ENCODE data around the gene ABCD2. TPM values are rescaled to one million over a fixed set of nuclear protein-coding genes. Genes with fewer than 3 reads are reported as not detected.
"Not testable (repeated sequence)": the region's sequence is repeated elsewhere in the genome, so short reads cannot be mapped to it uniquely, and the experiment has no call there.

Gene ABCD2
- total and polyA plus RNA-seq, 2 donors: 1.4 to 5.1 TPM

- H3K4me3 ChIP-seq (ENCODE audit: low read depth, low read length): no peak overlapping the region
- no peak for DNase-seq (ENCODE audit: extremely low spot score)
- no peaks in the 10 kb centered on the region for H3K4me1 ChIP-seq (ENCODE audit: insufficient read depth)
- H3K27ac ChIP-seq (ENCODE audit: low read depth): no peak overlapping the region
- no peaks in the 10 kb centered on the region for H3K36me3 ChIP-seq (ENCODE audit: insufficient read depth)
Observed at GRCh38 chr12:39603065-39603464, 16.5 kb downstream of the ABCD2 start.

- not testable (repeated sequence) for H3K4me3 ChIP-seq (ENCODE audit: low read depth, low read length); H3K36me3 ChIP-seq (ENCODE audit: insufficient read depth); H3K4me1 ChIP-seq (ENCODE audit: insufficient read depth); H3K27ac ChIP-seq (ENCODE audit: low read depth); DNase-seq (ENCODE audit: extremely low spot score)
- 96% methylated on average over 3 of the region's 3 CpGs for WGBS
Observed at GRCh38 chr12:39601951-39602350, 17.7 kb downstream of the ABCD2 start.

GRCh38 chr12:39595928-39596327 is 23.7 kb downstream of the ABCD2 start:
- DNase-seq (ENCODE audit: extremely low spot score): no peak
- WGBS: 68% methylated on average over 2 of the region's 2 CpGs
- no peaks in the 10 kb centered on the region for H3K36me3 ChIP-seq (ENCODE audit: insufficient read depth)
- H3K27ac ChIP-seq (ENCODE audit: low read depth): no peak overlapping the region
- no peaks in the 10 kb centered on the region for H3K4me1 ChIP-seq (ENCODE audit: insufficient read depth)
- H3K4me3 ChIP-seq (ENCODE audit: low read depth, low read length): no peak overlapping the region

- DNase-seq (ENCODE audit: extremely low spot score): no peak
- H3K27ac ChIP-seq (ENCODE audit: low read depth): no peak overlapping the region
- no peaks in the 10 kb centered on the region for H3K36me3 ChIP-seq (ENCODE audit: insufficient read depth)
- H3K4me3 ChIP-seq (ENCODE audit: low read depth, low read length): no peak overlapping the region
- H3K4me1 ChIP-seq (ENCODE audit: insufficient read depth): no peaks in the 10 kb centered on the region
Observed at GRCh38 chr12:39592295-39592694, 27.3 kb downstream of the ABCD2 start.

- Histone ChIP-seq H3K36me3 (ENCODE audit: insufficient read depth) (peaks cover 2% of the 10 kb centered on the region), H3K4me3 (ENCODE audit: low read depth, low read length) (no peak overlapping the region), H3K27ac (ENCODE audit: low read depth) (no peak overlapping the region), H3K4me1 (ENCODE audit: insufficient read depth) (no peaks in the 10 kb centered on the region)
- WGBS: 71% methylated on average over 9 of the region's 9 CpGs
- DNase-seq (ENCODE audit: extremely low spot score): no peak
Observed at GRCh38 chr12:39588348-39588747, 31.3 kb downstream of the ABCD2 start.

GRCh38 chr12:39587225-39587624 is 32.4 kb downstream of the ABCD2 start:
- Histone ChIP-seq H3K36me3 (ENCODE audit: insufficient read depth) (peaks cover 2% of the 10 kb centered on the region), H3K4me1 (ENCODE audit: insufficient read depth) (no peaks in the 10 kb centered on the region), H3K27ac (ENCODE audit: low read depth) (no peak overlapping the region), H3K4me3 (ENCODE audit: low read depth, low read length) (no peak overlapping the region)
- no peak for DNase-seq (ENCODE audit: extremely low spot score)
- WGBS: 54% methylated on average over 3 of the region's 3 CpGs

GRCh38 chr12:39586816-39587215 is 32.8 kb downstream of the ABCD2 start:
- WGBS: 78% methylated on average over 1 of the region's 1 CpG
- no peak overlapping the region for H3K4me3 ChIP-seq (ENCODE audit: low read depth, low read length)
- no peaks in the 10 kb centered on the region for H3K4me1 ChIP-seq (ENCODE audit: insufficient read depth)
- H3K27ac ChIP-seq (ENCODE audit: low read depth): no peak overlapping the region
- no peak for DNase-seq (ENCODE audit: extremely low spot score)
- H3K36me3 ChIP-seq (ENCODE audit: insufficient read depth): peaks cover 2% of the 10 kb centered on the region

- Histone ChIP-seq H3K27ac (ENCODE audit: low read depth) (no peak overlapping the region), H3K4me3 (ENCODE audit: low read depth, low read length) (no peak overlapping the region), H3K36me3 (ENCODE audit: insufficient read depth) (peaks cover 2% of the 10 kb centered on the region), H3K4me1 (ENCODE audit: insufficient read depth) (no peaks in the 10 kb centered on the region)
- WGBS: 29% methylated on average over 3 of the region's 3 CpGs
- no peak for DNase-seq (ENCODE audit: extremely low spot score)
Observed at GRCh38 chr12:39581592-39581991, 38.0 kb downstream of the ABCD2 start.

- Histone ChIP-seq H3K36me3 (ENCODE audit: insufficient read depth) (no peaks in the 10 kb centered on the region), H3K4me1 (ENCODE audit: insufficient read depth) (no peaks in the 10 kb centered on the region), H3K27ac (ENCODE audit: low read depth) (no peak overlapping the region), H3K4me3 (ENCODE audit: low read depth, low read length) (no peak overlapping the region)
- no peak for DNase-seq (ENCODE audit: extremely low spot score)
- WGBS: 54% methylated on average over 1 of the region's 1 CpG
Observed at GRCh38 chr12:39575498-39575875, 44.1 kb downstream of the ABCD2 start.

- H3K36me3 ChIP-seq (ENCODE audit: insufficient read depth): no peaks in the 10 kb centered on the region
- no peaks in the 10 kb centered on the region for H3K4me1 ChIP-seq (ENCODE audit: insufficient read depth)
- DNase-seq (ENCODE audit: extremely low spot score): no peak
- H3K4me3 ChIP-seq (ENCODE audit: low read depth, low read length): no peak overlapping the region
- no peak overlapping the region for H3K27ac ChIP-seq (ENCODE audit: low read depth)
- WGBS: 69% methylated on average over 4 of the region's 4 CpGs
Observed at GRCh38 chr12:39574785-39575497, 44.7 kb downstream of the ABCD2 start.

- H3K4me3 ChIP-seq (ENCODE audit: low read depth, low read length): no peak overlapping the region
- no peaks in the 10 kb centered on the region for H3K4me1 ChIP-seq (ENCODE audit: insufficient read depth)
- DNase-seq (ENCODE audit: extremely low spot score): no peak
- 93% methylated on average over 1 of the region's 1 CpG for WGBS
- H3K27ac ChIP-seq (ENCODE audit: low read depth): no peak overlapping the region
- H3K36me3 ChIP-seq (ENCODE audit: insufficient read depth): no peaks in the 10 kb centered on the region
Observed at GRCh38 chr12:39574378-39574777, 45.2 kb downstream of the ABCD2 start.

GRCh38 chr12:39573971-39574370 is 45.6 kb downstream of the ABCD2 start:
- no peak for DNase-seq (ENCODE audit: extremely low spot score)
- no peaks in the 10 kb centered on the region for H3K4me1 ChIP-seq (ENCODE audit: insufficient read depth)
- no peak overlapping the region for H3K27ac ChIP-seq (ENCODE audit: low read depth)
- WGBS: 80% methylated on average over 2 of the region's 2 CpGs
- no peaks in the 10 kb centered on the region for H3K36me3 ChIP-seq (ENCODE audit: insufficient read depth)
- no peak overlapping the region for H3K4me3 ChIP-seq (ENCODE audit: low read depth, low read length)

GRCh38 chr12:39572551-39572950 is 47.1 kb downstream of the ABCD2 start:
- Histone ChIP-seq H3K36me3 (ENCODE audit: insufficient read depth) (no peaks in the 10 kb centered on the region), H3K4me3 (ENCODE audit: low read depth, low read length) (no peak overlapping the region), H3K27ac (ENCODE audit: low read depth) (no peak overlapping the region), H3K4me1 (ENCODE audit: insufficient read depth) (no peaks in the 10 kb centered on the region)
- no peak for DNase-seq (ENCODE audit: extremely low spot score)

- no peaks in the 10 kb centered on the region for H3K4me1 ChIP-seq (ENCODE audit: insufficient read depth)
- no peak overlapping the region for H3K27ac ChIP-seq (ENCODE audit: low read depth)
- H3K4me3 ChIP-seq (ENCODE audit: low read depth, low read length): no peak overlapping the region
- WGBS: 64% methylated on average over 4 of the region's 4 CpGs
- no peaks in the 10 kb centered on the region for H3K36me3 ChIP-seq (ENCODE audit: insufficient read depth)
- no peak for DNase-seq (ENCODE audit: extremely low spot score)
Observed at GRCh38 chr12:39571351-39571750, 48.3 kb downstream of the ABCD2 start.

- no peaks in the 10 kb centered on the region for H3K4me1 ChIP-seq (ENCODE audit: insufficient read depth)
- H3K27ac ChIP-seq (ENCODE audit: low read depth): no peak overlapping the region
- no peak for DNase-seq (ENCODE audit: extremely low spot score)
- no peak overlapping the region for H3K4me3 ChIP-seq (ENCODE audit: low read depth, low read length)
- H3K36me3 ChIP-seq (ENCODE audit: insufficient read depth): no peaks in the 10 kb centered on the region
Observed at GRCh38 chr12:39553476-39553875, 66.1 kb downstream of the ABCD2 start.
